Globus pallidus (tissue), 1 donor: ENCODE measurements around the gene XG.
"Not testable (repeated sequence)": the region's sequence is repeated elsewhere in the genome, so short reads cannot be mapped to it uniquely, and the experiment has no call there.

Source experiments
- DNase-seq: peaks from one replicate; pipeline ENCODE4 v3.0.0-alpha.2; 2015; ENCODE audit warnings: low spot score

Gene XG

GRCh38 chrX:2780472-2781225 is 28.8 kb downstream of the XG start:
- not testable (repeated sequence) for DNase-seq

GRCh38 chrX:2781226-2781571 is 29.4 kb downstream of the XG start:
- DNase-seq: no peak

GRCh38 chrX:2781698-2782097 is 29.9 kb downstream of the XG start:
- DNase-seq: no peak

GRCh38 chrX:2782171-2782570 is 30.3 kb downstream of the XG start:
- no peak for DNase-seq

GRCh38 chrX:2782778-2783177 is 30.9 kb downstream of the XG start:
- no peak for DNase-seq

- DNase-seq: no peak
These were observed 32.2 kb downstream of the XG start for GRCh38 chrX:2784026-2784425.

GRCh38 chrX:2785538-2785937 is 33.7 kb downstream of the XG start:
- DNase-seq: no peak

- no peak for DNase-seq
These were observed 37.1 kb downstream of the XG start for GRCh38 chrX:2788980-2789379.

- DNase-seq: no peak
These were observed 37.7 kb downstream of the XG start for GRCh38 chrX:2789569-2789968.

- no peak for DNase-seq
These were observed 41.9 kb downstream of the XG start for GRCh38 chrX:2793752-2794151.

- no peak for DNase-seq
These were observed 42.5 kb downstream of the XG start for GRCh38 chrX:2794336-2794735.

GRCh38 chrX:2796808-2797207 is 45.0 kb downstream of the XG start:
- not testable (repeated sequence) for DNase-seq

GRCh38 chrX:2799369-2799768 is 47.5 kb downstream of the XG start:
- DNase-seq: no peak

- DNase-seq: not testable (repeated sequence)
These were observed 48.1 kb downstream of the XG start for GRCh38 chrX:2799980-2800379.

GRCh38 chrX:2801223-2801622 is 49.4 kb downstream of the XG start:
- no peak for DNase-seq

GRCh38 chrX:2802376-2803090 is 50.7 kb downstream of the XG start:
- DNase-seq: not testable (repeated sequence)

- DNase-seq: not testable (repeated sequence)
These were observed 51.6 kb downstream of the XG start for GRCh38 chrX:2803486-2803885.

- DNase-seq: not testable (repeated sequence)
These were observed 52.4 kb downstream of the XG start for GRCh38 chrX:2804106-2804843.

- not testable (repeated sequence) for DNase-seq
These were observed 53.0 kb downstream of the XG start for GRCh38 chrX:2804858-2805257.

- DNase-seq: no peak
These were observed 59.4 kb downstream of the XG start for GRCh38 chrX:2811271-2811670.

- DNase-seq: peak; percentile 11
These were observed 60.5 kb downstream of the XG start for GRCh38 chrX:2812161-2812907.

GRCh38 chrX:2817036-2817435 is 65.2 kb downstream of the XG start:
- no peak for DNase-seq
